Activated T-cell treated with anti-CD3 and anti-CD28 coated beads for 1 hour (primary cell): ENCODE results near the gene NHEJ1.

Experiments used
- DNase-seq: peaks from one replicate; pipeline ENCODE4 v3.0.0-alpha.2; 2020; ENCODE audit warnings: low read depth

Gene NHEJ1

DNA sequence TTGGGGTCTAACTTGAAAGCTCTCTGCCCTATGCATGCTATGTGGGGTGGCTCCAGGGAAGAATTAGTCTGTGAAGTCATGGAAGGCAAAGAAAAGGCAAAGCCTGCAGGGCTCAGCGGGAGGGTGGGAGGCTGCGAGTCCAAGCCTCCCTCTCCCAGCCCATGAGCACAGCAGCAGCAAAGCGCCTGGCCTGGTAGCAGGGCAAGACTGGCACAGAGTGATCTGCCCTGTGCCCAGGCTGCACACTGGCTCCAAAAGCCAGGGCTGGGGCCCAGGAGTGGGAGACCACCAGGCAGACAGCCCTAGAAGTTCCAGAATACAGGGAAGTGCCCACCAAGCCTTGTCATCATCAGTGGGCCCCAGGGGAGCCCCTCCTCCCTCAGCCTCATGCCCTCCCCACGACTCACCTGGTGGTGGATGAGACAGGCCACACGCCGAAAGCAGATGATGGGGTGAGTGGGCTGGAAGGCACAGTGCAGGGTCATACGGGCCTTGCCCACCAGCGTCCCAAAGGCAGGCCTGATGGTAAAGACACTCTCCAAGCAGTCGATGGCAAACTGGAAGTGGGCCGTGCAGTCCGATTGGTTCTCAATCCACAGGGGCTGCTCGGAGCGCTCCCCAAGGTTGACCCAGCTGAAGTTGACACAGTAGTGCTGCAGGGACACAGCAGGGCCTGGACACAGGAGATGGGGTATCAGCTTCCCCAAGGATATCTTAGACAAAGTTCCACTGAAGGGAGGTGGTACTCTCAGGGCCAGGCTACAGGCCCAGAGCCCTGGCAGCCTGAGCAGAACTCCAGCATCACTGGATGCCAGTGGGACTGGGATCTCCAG, 131.4 kb downstream of the NHEJ1 start:
- no peak for DNase-seq

- no peak for DNase-seq
Observed at GRCh38 chr2:219028141-219028540, 132.5 kb downstream of the NHEJ1 start.

DNA sequence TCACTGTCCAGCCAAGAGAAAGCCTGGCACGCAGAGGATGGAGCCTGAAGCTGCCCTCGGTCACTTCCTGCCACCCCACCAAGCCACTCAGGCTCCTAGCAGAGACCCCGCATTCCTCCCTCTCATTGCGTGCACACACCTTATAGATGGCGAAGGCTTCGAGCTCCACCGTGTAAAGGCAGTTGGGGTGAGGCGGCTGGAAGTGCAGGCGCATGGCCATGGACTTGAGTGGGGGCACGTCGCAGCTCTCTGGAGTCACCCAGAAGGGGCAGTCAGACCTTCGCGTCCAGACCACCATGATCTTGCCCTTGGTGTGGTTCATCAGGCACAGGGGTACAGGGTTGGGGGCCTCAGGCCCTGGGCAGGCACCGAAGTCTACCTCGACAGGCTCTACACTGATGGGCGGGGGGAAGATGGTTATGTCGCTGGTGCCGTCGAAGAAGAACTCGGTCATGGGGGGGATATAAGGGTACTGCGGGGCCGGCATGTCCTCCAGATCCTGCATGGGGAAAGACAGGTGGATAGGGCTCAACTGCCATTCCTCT, 133.0 kb downstream of the NHEJ1 start:
- no peak for DNase-seq

DNA sequence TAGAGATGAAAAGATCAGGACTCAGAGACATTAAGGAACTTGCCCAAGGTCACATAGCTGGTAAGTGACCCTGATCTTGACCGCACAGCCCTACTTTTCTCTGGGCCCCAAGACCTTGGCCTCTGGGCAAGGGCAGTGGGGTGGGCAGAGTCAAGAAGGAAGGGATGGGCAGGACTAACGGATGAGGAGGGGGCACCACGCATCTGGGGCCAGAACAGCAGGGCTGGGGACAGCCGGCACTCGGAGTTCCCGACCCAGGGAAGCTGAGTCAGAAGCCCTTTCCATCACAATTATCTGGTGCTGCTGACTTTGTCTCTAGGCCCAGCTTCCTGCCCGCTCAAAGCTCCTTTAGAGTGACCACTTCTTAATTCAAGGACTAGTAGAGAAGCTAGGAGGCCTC, 133.7 kb downstream of the NHEJ1 start:
- no peak for DNase-seq

DNA sequence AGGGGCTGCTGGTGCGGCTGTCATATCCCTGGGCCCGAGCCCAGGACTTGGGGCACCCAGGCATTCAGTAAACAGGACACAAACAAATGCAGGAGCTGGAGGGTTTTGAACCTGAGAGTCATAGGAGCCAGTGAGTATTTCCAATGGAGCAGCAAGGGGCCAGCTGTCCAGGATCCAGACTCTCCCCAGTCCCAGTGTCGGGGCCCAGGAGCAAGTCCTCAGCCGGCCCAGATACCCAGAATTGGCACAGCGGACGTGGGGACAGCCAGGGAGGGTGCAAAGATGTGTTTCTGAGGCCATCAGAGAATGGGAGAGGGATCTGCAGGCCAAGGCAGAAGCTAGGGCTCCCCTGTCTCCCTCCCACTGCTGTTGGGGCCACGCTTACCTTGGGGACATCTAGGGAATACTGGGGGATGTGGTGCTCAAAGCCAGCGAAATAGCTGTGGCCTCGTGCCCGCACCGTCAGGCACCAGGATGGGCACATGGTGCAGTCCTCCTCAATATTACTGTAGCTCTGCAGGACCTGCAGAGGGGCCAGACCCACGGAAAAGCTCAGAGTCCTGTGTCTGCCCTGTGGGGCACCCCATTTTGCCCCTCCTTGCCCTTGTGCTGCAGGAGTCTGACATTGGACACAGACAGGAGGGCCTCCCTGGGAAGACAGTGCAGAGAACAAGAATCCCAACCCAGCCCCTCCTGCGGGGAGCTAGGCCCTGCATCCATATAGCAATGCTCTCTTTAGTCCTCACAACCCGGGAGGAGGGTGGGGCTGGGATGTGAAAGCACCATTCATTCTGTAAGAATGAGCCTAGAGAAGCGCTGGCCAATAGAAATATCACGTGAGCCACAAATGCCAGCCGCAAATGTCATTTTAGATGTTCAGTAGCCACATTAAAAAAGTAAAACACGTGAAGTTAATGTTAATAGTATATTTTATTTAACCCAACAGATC, 134.7 kb downstream of the NHEJ1 start:
- no peak for DNase-seq
